Endothelial cell of umbilical vein (primary cell): Measurements from ENCODE around the gene KCNQ5. TPM values are rescaled to one million over a fixed set of nuclear protein-coding genes. Genes with fewer than 3 reads are reported as not detected.

Experiments
- BruUV-seq: library from RNA; stranded (reverse); fragments of 400-500 nt; replicated peaks from 2 replicates; lab custom pipeline; 2021; lab: Mats Ljungman, UMichigan
- CTCF ChIA-PET: fragments of 300-600, 350-600 bp; sonication (Branson Sonifier 250); formaldehyde crosslinking; loops from one replicate; lab custom pipeline; 2021; ENCODE audit warnings: antibody characterized with exemption, inconsistent platforms; lab: Charles Lee
- POLR2A ChIA-PET: fragments of 300-600, 350-600 bp; sonication (Branson Sonifier 250); formaldehyde crosslinking; loops from one replicate; lab custom pipeline; 2021; ENCODE audit warnings: antibody characterized with exemption, inconsistent platforms; lab: Charles Lee
- DNase-seq: peaks from one replicate; pipeline ENCODE4 v3.0.0-alpha.2; 2011; ENCODE audit warnings: low read depth, low spot score
- FAIRE-seq: peaks from 2 replicates; lab custom pipeline; 2011; peaks lifted over from hg19 to GRCh38; lab: Jason Lieb, UNC
- H2AFZ ChIP-seq: 2 replicates; pipeline ENCODE4 v1.6.0; 2012; ENCODE audit warnings: low read depth, low read length, control low read depth, inconsistent platforms
- H3K27ac ChIP-seq: 2 replicates; pipeline ENCODE4 v1.5.1; 2011; ENCODE audit warnings: low read depth, mild to moderate bottlenecking, control low read depth, low read length, moderate library complexity; ENCODE audit not compliant: insufficient read depth
- H3K27me3 ChIP-seq, 2 experiments: 2 replicates each; pipeline versions ENCODE4 v1.6.0 to v1.6.1; 2011; ENCODE audit warnings: low read length in 2 of 2, mixed read lengths in 1 of 2; ENCODE audit not compliant: control insufficient read depth in 2 of 2, insufficient read depth in 2 of 2
- H3K36me3 ChIP-seq, 2 experiments: 2 replicates in 1 of 2; 3 replicates in 1 of 2; pipeline ENCODE4 v1.5.1; 2011; ENCODE audit warnings: low read length in 2 of 2, mild to moderate bottlenecking in 1 of 2, moderate library complexity in 1 of 2; ENCODE audit not compliant: control insufficient read depth in 2 of 2, insufficient read depth in 2 of 2; ENCODE audit errors: extremely low read depth in 1 of 2
- H3K4me1 ChIP-seq: 3 replicates; pipeline ENCODE4 v1.5.1; 2011; ENCODE audit warnings: mild to moderate bottlenecking, low read length; ENCODE audit not compliant: control insufficient read depth, insufficient read depth; ENCODE audit errors: extremely low read depth
- H3K4me2 ChIP-seq: 2 replicates; pipeline ENCODE4 v1.6.1; 2011; ENCODE audit warnings: low read length, control low read depth, mixed read lengths; ENCODE audit not compliant: insufficient read depth
- H3K4me3 ChIP-seq, 3 experiments: fragments of 200-600 bp in 1 of 3; sonication (generic), shearing (Covaris generic) in 1 of 3; replicated peaks in 1 of 3; 2 replicates each; pipeline ENCODE4 v1.5.1; 2011 to 2016; ENCODE audit warnings: control low read depth in 3 of 3, low read length in 3 of 3, mild to moderate bottlenecking in 2 of 3, inconsistent platforms in 1 of 3, low read depth in 1 of 3, moderate library complexity in 1 of 3; ENCODE audit not compliant: insufficient read depth in 1 of 3
- H3K79me2 ChIP-seq: 2 replicates; pipeline ENCODE4 v1.6.0; 2012; ENCODE audit warnings: low read length, inconsistent platforms; ENCODE audit not compliant: control insufficient read depth, insufficient read depth
- H3K9ac ChIP-seq: replicated peaks from 2 replicates; pipeline ENCODE3; 2011; ENCODE audit warnings: low read length, control low read depth; ENCODE audit not compliant: insufficient read depth; ENCODE audit errors: extremely low read depth
- H3K9me1 ChIP-seq: replicated peaks from 3 replicates; pipeline ENCODE4 v1.6.0; 2011; ENCODE audit warnings: mild to moderate bottlenecking, low read length; ENCODE audit not compliant: control insufficient read depth, insufficient read depth; ENCODE audit errors: extremely low read depth
- H3K9me3 ChIP-seq: replicated peaks from 2 replicates; pipeline ENCODE4 v1.5.1; 2012; ENCODE audit warnings: low read length, inconsistent platforms; ENCODE audit not compliant: control insufficient read depth, insufficient read depth
- H4K20me1 ChIP-seq: replicated peaks from 2 replicates; pipeline ENCODE3; 2011; ENCODE audit warnings: mild to moderate bottlenecking, low read length; ENCODE audit not compliant: control insufficient read depth, insufficient read depth; ENCODE audit errors: extremely low read depth
- EZH2 ChIP-seq: IDR thresholded peaks from 2 replicates; pipeline ENCODE4 v1.6.1; 2012; ENCODE audit warnings: borderline replicate concordance, low read depth, mild to moderate bottlenecking, moderate library complexity, low read length, inconsistent platforms; ENCODE audit not compliant: severe bottlenecking
- FOS ChIP-seq: IDR thresholded peaks from 2 replicates; pipeline ENCODE4 v1.6.1; 2011; ENCODE audit warnings: mild to moderate bottlenecking, low read length, moderate library complexity, borderline replicate concordance; ENCODE audit not compliant: insufficient read depth
- GATA2 ChIP-seq: IDR thresholded peaks from 2 replicates; pipeline ENCODE4 v1.7.0; 2011; ENCODE audit warnings: low read depth, mild to moderate bottlenecking, moderate library complexity, mixed read lengths, low read length; ENCODE audit not compliant: insufficient read length, insufficient read depth
- JUN ChIP-seq: IDR thresholded peaks from 2 replicates; pipeline ENCODE4 v1.6.1; 2011; ENCODE audit warnings: borderline replicate concordance, low read depth; ENCODE audit not compliant: insufficient read length, insufficient read depth
- MYC ChIP-seq: IDR thresholded peaks from one replicate; pipeline ENCODE4 v1.6.1; 2011; ENCODE audit warnings: mild to moderate bottlenecking, low read depth, low read length
- POLR2A ChIP-seq: IDR thresholded peaks from 2 replicates; pipeline ENCODE4 v1.6.1; 2012; ENCODE audit warnings: low read depth, mild to moderate bottlenecking, control low read depth, low read length
- POLR2AphosphoS5 ChIP-seq: IDR thresholded peaks from 2 replicates; pipeline ENCODE4 v1.6.1; 2012; ENCODE audit warnings: low read depth, mild to moderate bottlenecking, control low read depth, low read length, moderate library complexity; ENCODE audit not compliant: insufficient read depth
- dilution Hi-C: fragments of 300-500 bp; cut with MboI; formaldehyde crosslinking; loops from one replicate; pipeline ENCODE4 v1.15.0; 2019; ENCODE audit warnings: low sequenced_read_pairs; ENCODE audit not compliant: extremely low pct_ligation_motif_present
- intact Hi-C: fragments of 100-400 bp; cut with micrococcal nuclease; formaldehyde crosslinking; loops from one replicate; pipeline ENCODE4 v1.10.0; 2022
- polyA plus RNA-seq, 4 experiments: library from polyadenylated mRNA; depleted of rRNA in 3 of 4; stranded (reverse) in 3 of 4; unstranded in 1 of 4; fragments of >200 nt; gene quantifications; 2 replicates each; pipeline versions ENCODE4 v1.2.1 to v1.2.3, GENCODE V29; 2011 to 2012; ENCODE audit warnings: missing spikeins in 1 of 4
- total RNA-seq: library from RNA; stranded (reverse); gene quantifications from 2 replicates; pipeline ENCODE4 v1.2.3, GENCODE V29; 2021
- TF ChIP-seq, protein P1 (sequence below), 2 donors: IDR thresholded peaks; 1 replicate in 1 of 2; 2 replicates in 1 of 2; pipeline ENCODE4 v1.5.1; 2011; ENCODE audit warnings: low read length in 2 of 2, mild to moderate bottlenecking in 2 of 2, moderate library complexity in 2 of 2, control low read depth in 1 of 2, inconsistent platforms in 1 of 2, low read depth in 1 of 2; ENCODE audit not compliant: insufficient read depth in 1 of 2; ENCODE audit errors: extremely low read depth in 1 of 2
- TF ChIP-seq, protein P2 (sequence below): IDR thresholded peaks from 2 replicates; pipeline ENCODE4 v1.6.1; 2011; ENCODE audit not compliant: insufficient read depth, insufficient read length

KCNQ5 gene
- total and polyA plus RNA-seq, 2 donors (not counting 3 experiments of a cell fraction or from before 2014, with no cell fraction given): 0.22 TPM; not detected in 1

DNA sequence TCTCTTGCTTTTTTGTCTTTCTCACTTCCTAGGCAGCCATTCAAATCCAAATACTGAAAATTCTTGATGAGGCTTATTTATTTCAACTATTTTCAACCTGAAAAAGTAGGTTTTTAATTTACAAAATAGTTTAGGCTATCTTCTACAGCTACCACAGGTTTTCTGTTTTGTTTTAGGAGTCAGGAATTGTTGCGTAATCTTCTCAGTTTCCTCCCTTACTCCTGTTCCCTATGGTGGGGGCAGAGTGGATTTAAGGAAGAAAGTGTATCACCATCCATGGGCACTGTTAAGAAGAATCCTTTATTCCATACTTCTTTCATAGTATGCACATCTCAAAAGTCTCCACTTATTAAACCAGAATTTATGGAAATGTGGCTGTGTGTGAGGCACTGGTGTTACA, 421.0 kb downstream of the KCNQ5 start:
- FAIRE-seq (no peak), DNase-seq (no peak)
- no peaks in the 10 kb centered on the region for H3K4me1 ChIP-seq
- no peak overlapping the region for H2AFZ ChIP-seq
- no peaks in the 10 kb centered on the region for H3K9me3 ChIP-seq
- no TSS peak for BruUV-seq
- dilution Hi-C loops: no loop called here
- H3K27me3 ChIP-seq: no peaks in the 10 kb centered on the region
- no peaks in the 10 kb centered on the region for H3K9me1 ChIP-seq
- POLR2A ChIA-PET: no interaction called here
- H3K4me3 ChIP-seq: no peak overlapping the region
- H3K79me2 ChIP-seq: no peaks in the 10 kb centered on the region
- no peaks in the 10 kb centered on the region for H3K36me3 ChIP-seq
- no peak for TF ChIP-seq MYC
- TF ChIP-seq FOS: no peak
- TF ChIP-seq POLR2A: no peak
- no peak overlapping the region for H3K9ac ChIP-seq
- H4K20me1 ChIP-seq: no peaks in the 10 kb centered on the region
- CTCF ChIA-PET: interaction anchor here (1.6 kb wide), 1 partner anchor 18 kb away, joined by 3 read pairs; no protein-coding TSS in a partner anchor
- no peak overlapping the region for H3K27ac ChIP-seq
- intact Hi-C loops: no loop called here
- H3K4me2 ChIP-seq: no peak overlapping the region

DNA sequence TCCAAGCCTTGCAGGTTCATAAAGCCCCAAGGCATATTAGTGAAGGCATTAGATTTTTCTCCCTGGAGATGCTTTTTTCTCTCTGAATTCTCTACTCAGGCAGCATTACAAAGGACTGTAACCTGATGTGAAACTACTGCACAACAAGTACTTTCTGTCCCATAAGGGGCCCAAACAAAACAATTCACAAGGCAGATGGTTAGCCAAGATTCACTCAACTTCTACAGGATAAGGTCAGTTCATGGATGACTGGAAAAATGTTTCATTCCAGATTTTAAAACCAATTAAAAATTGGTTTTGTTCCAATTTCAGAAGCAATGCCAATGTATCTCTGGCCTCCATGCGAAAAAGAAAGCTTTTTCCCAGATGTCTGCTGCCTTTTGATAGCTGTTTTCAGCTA, 421.6 kb downstream of the KCNQ5 start:
- H3K79me2 ChIP-seq: no peaks in the 10 kb centered on the region
- TF ChIP-seq GATA2: no peak
- no peak for TF ChIP-seq MYC
- no peak for TF ChIP-seq FOS
- no peak for TF ChIP-seq JUN
- TF ChIP-seq EZH2: no peak
- TF ChIP-seq POLR2AphosphoS5: no peak
- TF ChIP-seq, protein P1, sequence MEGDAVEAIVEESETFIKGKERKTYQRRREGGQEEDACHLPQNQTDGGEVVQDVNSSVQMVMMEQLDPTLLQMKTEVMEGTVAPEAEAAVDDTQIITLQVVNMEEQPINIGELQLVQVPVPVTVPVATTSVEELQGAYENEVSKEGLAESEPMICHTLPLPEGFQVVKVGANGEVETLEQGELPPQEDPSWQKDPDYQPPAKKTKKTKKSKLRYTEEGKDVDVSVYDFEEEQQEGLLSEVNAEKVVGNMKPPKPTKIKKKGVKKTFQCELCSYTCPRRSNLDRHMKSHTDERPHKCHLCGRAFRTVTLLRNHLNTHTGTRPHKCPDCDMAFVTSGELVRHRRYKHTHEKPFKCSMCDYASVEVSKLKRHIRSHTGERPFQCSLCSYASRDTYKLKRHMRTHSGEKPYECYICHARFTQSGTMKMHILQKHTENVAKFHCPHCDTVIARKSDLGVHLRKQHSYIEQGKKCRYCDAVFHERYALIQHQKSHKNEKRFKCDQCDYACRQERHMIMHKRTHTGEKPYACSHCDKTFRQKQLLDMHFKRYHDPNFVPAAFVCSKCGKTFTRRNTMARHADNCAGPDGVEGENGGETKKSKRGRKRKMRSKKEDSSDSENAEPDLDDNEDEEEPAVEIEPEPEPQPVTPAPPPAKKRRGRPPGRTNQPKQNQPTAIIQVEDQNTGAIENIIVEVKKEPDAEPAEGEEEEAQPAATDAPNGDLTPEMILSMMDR (IDR thresholded peaks at IDR 0.05; ENCODE audit: extremely low read depth in 1 of 2, insufficient read depth in 1 of 2, low read depth in 1 of 2, low read length in 2 of 2): no peak
- TF ChIP-seq, protein P2, sequence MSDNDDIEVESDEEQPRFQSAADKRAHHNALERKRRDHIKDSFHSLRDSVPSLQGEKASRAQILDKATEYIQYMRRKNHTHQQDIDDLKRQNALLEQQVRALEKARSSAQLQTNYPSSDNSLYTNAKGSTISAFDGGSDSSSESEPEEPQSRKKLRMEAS: no peak
- no peak for TF ChIP-seq POLR2A
- H2AFZ ChIP-seq: no peak overlapping the region
- H4K20me1 ChIP-seq: no peaks in the 10 kb centered on the region
- H3K4me3 ChIP-seq: no peak overlapping the region
- dilution Hi-C loops: no loop called here
- intact Hi-C loops: no loop called here
- ChIA-PET POLR2A (no interaction called here), CTCF (no interaction called here)
- no peak for FAIRE-seq
- DNase-seq: no peak
- H3K27me3 ChIP-seq: no peaks in the 10 kb centered on the region
- no peaks in the 10 kb centered on the region for H3K9me3 ChIP-seq
- no TSS peak for BruUV-seq
- H3K9ac ChIP-seq: no peak overlapping the region
- H3K27ac ChIP-seq: no peak overlapping the region
- no peak overlapping the region for H3K4me2 ChIP-seq
- H3K36me3 ChIP-seq: no peaks in the 10 kb centered on the region
- H3K4me1 ChIP-seq: no peaks in the 10 kb centered on the region
- H3K9me1 ChIP-seq: no peaks in the 10 kb centered on the region
